PC-9 (cell line): ENCODE data around the gene GALNT14. TPM values are rescaled to one million over a fixed set of nuclear protein-coding genes. Genes with fewer than 3 reads are reported as not detected.

Experiments used
- BruUV-seq: library from RNA; stranded (reverse); fragments of 400-500 nt; replicated peaks from 2 replicates; lab custom pipeline; 2021; lab: Mats Ljungman, UMichigan
- CTCF ChIA-PET: fragments of 300-600 bp; sonication (Branson Sonifier 250); formaldehyde crosslinking; loops from one replicate; lab custom pipeline; 2022; ENCODE audit warnings: antibody characterized with exemption; lab: Charles Lee
- POLR2A ChIA-PET: fragments of 300-600 bp; sonication (Branson Sonifier 250); formaldehyde crosslinking; loops from one replicate; lab custom pipeline; 2022; ENCODE audit warnings: antibody characterized with exemption; ENCODE audit not compliant: unreplicated experiment; lab: Charles Lee
- DNase-seq, 2 experiments: peaks; one replicate each; pipeline versions ENCODE4 v3.0.0 to v3.0.0-alpha.2; 2015 to 2022; ENCODE audit warnings: mixed read lengths in 1 of 2
- H2AFZ ChIP-seq: fragments of 200-600 bp; sonication (generic); 2 replicates; pipeline ENCODE4 v1.8.1; 2017; ENCODE audit warnings: antibody characterized with exemption
- H3F3A ChIP-seq: fragments of 200-600 bp; sonication (generic); 2 replicates; pipeline ENCODE4 v1.8.1; 2017; ENCODE audit warnings: antibody characterized with exemption, mild to moderate bottlenecking, low read depth; ENCODE audit not compliant: insufficient read depth
- H3K27ac ChIP-seq: fragments of 200-600 bp; sonication (generic); 2 replicates; pipeline ENCODE4 v1.6.1; 2016; ENCODE audit warnings: mixed run types
- H3K27me3 ChIP-seq: fragments of 200-600 bp; sonication (generic); 2 replicates; pipeline ENCODE4 v1.6.1; 2016; ENCODE audit warnings: low read depth, mixed run types; ENCODE audit not compliant: insufficient read depth
- H3K36me3 ChIP-seq: fragments of 200-600 bp; sonication (generic); 2 replicates; pipeline ENCODE4 v1.6.1; 2016; ENCODE audit warnings: low read depth, mixed run types
- H3K4me1 ChIP-seq: fragments of 200-600 bp; sonication (generic); replicated peaks from 2 replicates; pipeline ENCODE4 v1.6.1; 2016; ENCODE audit warnings: mixed run types; ENCODE audit not compliant: insufficient read depth
- H3K4me2 ChIP-seq: fragments of 200-600 bp; sonication (generic); 2 replicates; pipeline ENCODE4 v1.6.1; 2017; ENCODE audit warnings: mixed run types
- H3K4me3 ChIP-seq: fragments of 200-600 bp; sonication (generic); 2 replicates; pipeline ENCODE4 v1.6.1; 2016; ENCODE audit warnings: mixed run types
- H3K79me2 ChIP-seq: fragments of 200-600 bp; sonication (generic); 2 replicates; pipeline ENCODE4 v1.6.1; 2017; ENCODE audit warnings: low read depth, mixed run types
- H3K9me2 ChIP-seq: fragments of 200-600 bp; sonication (generic); 2 replicates; pipeline ENCODE4 v1.8.1; 2017; ENCODE audit warnings: mild to moderate bottlenecking; ENCODE audit not compliant: insufficient read depth
- H3K9me3 ChIP-seq: fragments of 200-600 bp; sonication (generic); 2 replicates; pipeline ENCODE4 v1.8.1; 2016; ENCODE audit warnings: low read depth; ENCODE audit not compliant: insufficient read depth
- H4K20me1 ChIP-seq: fragments of 200-600 bp; sonication (generic); 2 replicates; pipeline ENCODE4 v1.8.1; 2017; ENCODE audit not compliant: insufficient read depth
- EZH2 ChIP-seq: fragments of 200-600 bp; sonication (generic); IDR thresholded peaks from 2 replicates; pipeline ENCODE4 v1.8.0; 2017; ENCODE audit warnings: antibody characterized with exemption, low read depth
- intact Hi-C: fragments of 100-400 bp; cut with micrococcal nuclease; formaldehyde crosslinking; loops from one replicate; pipeline ENCODE4 v1.10.0; 2022; ENCODE audit not compliant: unreplicated experiment
- total RNA-seq: library from RNA; stranded (reverse); gene quantifications from 2 replicates; pipeline ENCODE4 v1.2.3, GENCODE V29; 2021
- TF ChIP-seq, protein P1 (sequence below): fragments of 200-600 bp; sonication (generic); conservative IDR thresholded peaks from 2 replicates; pipeline ENCODE4 v1.6.1; 2017; ENCODE audit warnings: mixed run types, antibody characterized with exemption, mild to moderate bottlenecking, moderate library complexity

The GALNT14 gene
- total RNA-seq, 1 experiment from 2014 or later = 3.1 TPM

DNA sequence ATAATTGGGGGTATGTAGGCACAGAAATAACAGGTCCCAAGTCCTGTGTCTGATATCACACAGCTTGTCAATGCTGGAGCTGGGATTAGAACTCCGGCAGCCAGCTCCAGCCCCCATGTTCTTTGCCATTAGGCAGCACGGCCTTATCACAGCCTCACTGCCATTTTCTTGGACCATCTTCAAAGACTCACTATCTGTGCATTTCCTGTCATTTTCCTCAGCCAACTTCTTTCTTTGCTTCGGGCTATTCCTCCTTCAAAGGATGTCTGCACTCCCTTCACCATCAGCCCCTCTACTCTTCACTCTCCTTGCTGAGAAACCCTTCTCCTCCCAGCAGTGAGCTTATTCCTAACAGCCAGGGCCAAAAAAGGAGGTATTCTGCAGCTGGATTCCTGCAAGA, 139.6 kb downstream of the GALNT14 start:
- H3K9me3 ChIP-seq = no peaks in the 10 kb centered on the region

DNA sequence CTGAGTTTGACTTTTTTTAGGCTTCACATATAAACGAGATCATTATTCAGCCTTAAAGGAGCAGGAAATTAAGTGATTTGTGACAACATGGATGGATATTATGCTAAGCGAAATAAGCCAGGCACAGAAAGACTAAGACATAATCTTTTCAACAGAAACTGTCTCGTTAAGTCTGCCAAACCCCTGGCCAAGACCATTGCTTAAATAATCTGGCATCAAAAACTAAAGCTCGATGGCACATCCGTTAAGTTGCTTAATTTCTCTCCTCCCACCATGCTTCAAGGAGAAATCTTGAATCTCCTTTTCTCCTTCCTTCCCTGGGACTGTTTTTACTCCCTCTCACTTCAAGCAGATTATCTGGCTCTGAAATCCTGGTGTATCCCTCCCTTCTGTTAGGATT, 140.3 kb downstream of the GALNT14 start:
- CTCF ChIA-PET = no interaction called here

More for the DNA sequence above, 139.6 kb downstream of the GALNT14 start:
- Histone ChIP-seq H2AFZ (no peak overlapping the region), H4K20me1 (0 out of 2 replicates have a peak, but pooled peaks cover 7% of the 10 kb centered on the region), H3K36me3 (no peaks in the 10 kb centered on the region), H3K4me1 (no peaks in the 10 kb centered on the region), H3K79me2 (peaks cover 21% of the 10 kb centered on the region; the same call in 1 of the 2 replicates), H3F3A (no peaks in the 10 kb centered on the region), H3K4me2 (no peak overlapping the region), H3K4me3 (no peak overlapping the region), H3K27ac (no peak overlapping the region), H3K27me3 (no peaks in the 10 kb centered on the region), H3K9me2 (no peaks in the 10 kb centered on the region)
- ChIA-PET POLR2A (no interaction called here), CTCF (no interaction called here)
- TF ChIP-seq, protein P1, sequence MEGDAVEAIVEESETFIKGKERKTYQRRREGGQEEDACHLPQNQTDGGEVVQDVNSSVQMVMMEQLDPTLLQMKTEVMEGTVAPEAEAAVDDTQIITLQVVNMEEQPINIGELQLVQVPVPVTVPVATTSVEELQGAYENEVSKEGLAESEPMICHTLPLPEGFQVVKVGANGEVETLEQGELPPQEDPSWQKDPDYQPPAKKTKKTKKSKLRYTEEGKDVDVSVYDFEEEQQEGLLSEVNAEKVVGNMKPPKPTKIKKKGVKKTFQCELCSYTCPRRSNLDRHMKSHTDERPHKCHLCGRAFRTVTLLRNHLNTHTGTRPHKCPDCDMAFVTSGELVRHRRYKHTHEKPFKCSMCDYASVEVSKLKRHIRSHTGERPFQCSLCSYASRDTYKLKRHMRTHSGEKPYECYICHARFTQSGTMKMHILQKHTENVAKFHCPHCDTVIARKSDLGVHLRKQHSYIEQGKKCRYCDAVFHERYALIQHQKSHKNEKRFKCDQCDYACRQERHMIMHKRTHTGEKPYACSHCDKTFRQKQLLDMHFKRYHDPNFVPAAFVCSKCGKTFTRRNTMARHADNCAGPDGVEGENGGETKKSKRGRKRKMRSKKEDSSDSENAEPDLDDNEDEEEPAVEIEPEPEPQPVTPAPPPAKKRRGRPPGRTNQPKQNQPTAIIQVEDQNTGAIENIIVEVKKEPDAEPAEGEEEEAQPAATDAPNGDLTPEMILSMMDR = no peak
- no peak for TF ChIP-seq EZH2
- BruUV-seq = no TSS peak
- DNase-seq = no peak
- intact Hi-C loops = no loop called here

DNA sequence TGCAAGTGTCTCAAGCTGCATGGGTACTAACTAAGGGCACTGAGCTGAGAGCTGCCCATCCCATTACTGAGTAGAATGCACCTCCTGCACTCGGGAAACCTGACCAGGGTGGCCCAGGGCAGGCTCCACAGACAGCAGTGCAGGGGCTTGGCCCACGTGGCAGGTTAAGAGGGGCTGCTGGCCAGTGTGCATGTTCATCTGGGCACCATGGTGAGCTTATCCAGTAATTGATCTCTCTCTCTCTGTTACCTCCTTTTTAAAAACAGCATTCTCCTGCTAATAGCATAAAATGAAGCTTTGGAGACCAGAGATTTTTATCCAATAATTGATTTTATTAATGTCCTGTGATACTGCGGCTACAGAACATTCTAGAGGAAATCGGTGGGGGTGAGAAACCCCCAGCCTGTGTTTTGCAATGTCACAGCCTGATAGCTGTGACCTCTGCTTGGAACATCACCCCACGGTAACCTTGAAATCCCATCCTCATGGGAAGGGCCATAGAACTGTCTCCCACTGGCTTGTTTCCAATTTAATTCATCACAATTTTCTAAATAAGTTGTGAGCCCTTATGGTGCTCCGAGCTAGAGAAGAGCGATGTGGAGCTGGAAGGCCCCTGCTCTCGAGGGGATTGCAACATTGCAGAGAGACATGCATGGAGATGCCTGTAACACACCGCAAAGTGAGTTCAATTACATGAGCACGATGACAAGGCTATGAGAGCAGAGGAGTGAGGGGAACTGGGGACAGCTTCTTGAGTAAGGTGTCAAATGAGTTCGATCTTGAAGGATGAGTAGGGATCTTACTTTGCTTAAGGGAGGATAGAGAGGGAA, 143.8 kb downstream of the GALNT14 start:
- H3K36me3 ChIP-seq = no peaks in the 10 kb centered on the region
- no peaks in the 10 kb centered on the region for H3K9me2 ChIP-seq
- ChIA-PET CTCF (no interaction called here), POLR2A (no interaction called here)
- intact Hi-C loops = no loop called here
- no TSS peak for BruUV-seq
- DNase-seq = no peak
- TF ChIP-seq, protein P1 = no peak
- no peak for TF ChIP-seq EZH2
- H3K4me2 ChIP-seq = no peak overlapping the region
- no peak overlapping the region for H2AFZ ChIP-seq
- no peak overlapping the region for H3K4me3 ChIP-seq
- H3K4me1 ChIP-seq = no peaks in the 10 kb centered on the region
- H3F3A ChIP-seq = no peaks in the 10 kb centered on the region
- H3K27me3 ChIP-seq = no peaks in the 10 kb centered on the region
- no peaks in the 10 kb centered on the region for H3K9me3 ChIP-seq
- no peaks in the 10 kb centered on the region; the same call in 1 of the 2 replicates for H3K79me2 ChIP-seq
- peaks cover 15% of the 10 kb centered on the region; the same call in 1 of the 2 replicates for H4K20me1 ChIP-seq
- H3K27ac ChIP-seq = no peak overlapping the region

More for the DNA sequence above, 140.3 kb downstream of the GALNT14 start:
- H3K9me3 ChIP-seq = no peaks in the 10 kb centered on the region
- H3K4me3 ChIP-seq = no peak overlapping the region
- H3K27ac ChIP-seq = no peak overlapping the region
- no peak for TF ChIP-seq EZH2
- TF ChIP-seq, protein P1 = no peak
- POLR2A ChIA-PET = no interaction called here
- intact Hi-C loops = no loop called here
- H3K4me1 ChIP-seq = no peaks in the 10 kb centered on the region
- no TSS peak for BruUV-seq
- no peaks in the 10 kb centered on the region for H3F3A ChIP-seq
- H3K27me3 ChIP-seq = no peaks in the 10 kb centered on the region
- 0 out of 2 replicates have a peak, but pooled peaks cover 7% of the 10 kb centered on the region for H4K20me1 ChIP-seq
- H3K4me2 ChIP-seq = no peak overlapping the region
- H3K9me2 ChIP-seq = no peaks in the 10 kb centered on the region
- H2AFZ ChIP-seq = no peak overlapping the region
- H3K36me3 ChIP-seq = no peaks in the 10 kb centered on the region
- peaks cover 21% of the 10 kb centered on the region; the same call in 1 of the 2 replicates for H3K79me2 ChIP-seq
- no peak for DNase-seq
